HG02938 (cell line): ENCODE measurements around the gene PNPLA7.
"Not testable (repeated sequence)": the region's sequence is repeated elsewhere in the genome, so short reads cannot be mapped to it uniquely, and the experiment has no call there.

ENCODE experiments used
- ATAC-seq: cut with Tn5 transposase; IDR thresholded peaks from one replicate; pipeline ENCODE4 v1.9.1; 2021; ENCODE audit warnings: mild to moderate bottlenecking, moderate library complexity; ENCODE audit not compliant: unreplicated experiment

PNPLA7 gene

GRCh38 chr9:137575716-137576411, 25.7 kb upstream of the PNPLA7 start:
- ATAC-seq, result no peak

- ATAC-seq, result no peak
These were observed 25.1 kb upstream of the PNPLA7 start for GRCh38 chr9:137575364-137575715.

- no peak for ATAC-seq
These were observed 24.0 kb upstream of the PNPLA7 start for GRCh38 chr9:137574192-137574591.

- ATAC-seq, result no peak
These were observed 20.4 kb upstream of the PNPLA7 start for GRCh38 chr9:137570566-137570965.

GRCh38 chr9:137569609-137570203, 19.5 kb upstream of the PNPLA7 start:
- no peak for ATAC-seq

GRCh38 chr9:137568445-137568844, 18.2 kb upstream of the PNPLA7 start:
- not testable (repeated sequence) for ATAC-seq

- ATAC-seq, result no peak
These were observed 14.7 kb upstream of the PNPLA7 start for GRCh38 chr9:137564817-137565411.

- no peak for ATAC-seq
These were observed 13.9 kb upstream of the PNPLA7 start for GRCh38 chr9:137564134-137564533.

GRCh38 chr9:137558127-137558526, 7.9 kb upstream of the PNPLA7 start:
- no peak for ATAC-seq

- no peak for ATAC-seq
These were observed 6.1 kb upstream of the PNPLA7 start for GRCh38 chr9:137556069-137556838.

GRCh38 chr9:137555179-137555578, 5.0 kb upstream of the PNPLA7 start:
- no peak for ATAC-seq

- ATAC-seq, result no peak
These were observed 4.1 kb upstream of the PNPLA7 start for GRCh38 chr9:137554349-137554748.

GRCh38 chr9:137553654-137554053, 3.5 kb upstream of the PNPLA7 start:
- ATAC-seq, result not testable (repeated sequence)

GRCh38 chr9:137552022-137552768, 2.0 kb upstream of the PNPLA7 start:
- ATAC-seq, result peak; percentile 17

- ATAC-seq, result peak; percentile 72
These were observed 1.2 kb upstream of the PNPLA7 start, which contains the start of gene MRPL41 for GRCh38 chr9:137551264-137552021. Gene MRPL41, plus strand, starts transcription at chr9:137551879. Its CDS starts 203 bp downstream, at chr9:137552082.

- not testable (repeated sequence) for ATAC-seq
These were observed 709 bp upstream of the PNPLA7 start for GRCh38 chr9:137550958-137551263.

- ATAC-seq, result no peak
These were observed 2.3 kb downstream of the PNPLA7 start for GRCh38 chr9:137547687-137548543.

- no peak for ATAC-seq
These were observed 5.1 kb downstream of the PNPLA7 start for GRCh38 chr9:137545123-137545522.

- ATAC-seq, result no peak
These were observed 5.9 kb downstream of the PNPLA7 start for GRCh38 chr9:137544176-137544760.
